ENCODE measurements around the gene RBM3.

The RBM3 gene

DNA sequence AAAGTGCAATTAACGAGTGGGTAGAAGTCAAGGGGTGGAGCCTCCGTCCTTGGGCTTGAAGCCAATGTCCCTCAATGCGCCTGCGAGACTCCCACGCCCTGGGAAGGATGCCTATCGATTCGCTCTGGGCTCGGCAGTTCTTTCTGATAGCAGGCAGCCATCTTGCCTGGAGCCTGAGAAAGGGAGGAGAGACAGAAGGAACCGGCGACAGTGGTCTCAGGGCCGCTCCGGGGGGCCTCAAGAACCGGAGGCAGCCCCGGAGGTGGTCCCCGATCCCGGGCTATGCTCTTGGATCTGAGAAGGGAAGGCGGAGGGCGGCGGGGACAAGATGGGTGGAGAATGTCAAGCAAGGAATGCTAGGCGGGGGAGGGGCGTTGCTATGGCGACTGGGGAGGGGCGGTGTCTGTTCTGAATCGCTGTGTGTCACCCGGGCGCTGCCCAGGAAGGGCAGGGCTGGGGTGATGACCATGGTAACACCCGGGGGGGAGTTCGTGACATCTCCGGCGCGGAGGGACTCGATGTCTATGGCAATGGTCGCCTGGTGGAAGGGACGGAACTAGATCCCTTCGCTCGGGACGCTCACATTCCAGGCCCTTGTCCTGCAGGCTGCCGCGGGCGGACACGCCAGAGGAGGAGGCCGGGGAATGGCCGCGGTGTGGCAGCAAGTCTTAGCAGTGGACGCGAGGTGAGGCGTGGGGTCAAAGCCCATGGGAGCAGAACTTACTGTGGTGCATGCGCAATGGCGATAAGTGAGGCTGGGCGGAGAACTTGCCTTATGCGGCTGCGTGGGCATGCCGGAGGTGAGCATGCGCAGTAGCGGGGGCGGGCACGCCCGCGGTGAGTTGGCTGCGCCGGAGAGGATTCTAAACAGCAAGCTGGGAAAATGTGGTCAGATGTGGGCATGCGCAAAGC, 23.3 kb downstream of the RBM3 start, which contains the start of gene WDR13 (continued):
- TF ChIP-seq, protein P1, sequence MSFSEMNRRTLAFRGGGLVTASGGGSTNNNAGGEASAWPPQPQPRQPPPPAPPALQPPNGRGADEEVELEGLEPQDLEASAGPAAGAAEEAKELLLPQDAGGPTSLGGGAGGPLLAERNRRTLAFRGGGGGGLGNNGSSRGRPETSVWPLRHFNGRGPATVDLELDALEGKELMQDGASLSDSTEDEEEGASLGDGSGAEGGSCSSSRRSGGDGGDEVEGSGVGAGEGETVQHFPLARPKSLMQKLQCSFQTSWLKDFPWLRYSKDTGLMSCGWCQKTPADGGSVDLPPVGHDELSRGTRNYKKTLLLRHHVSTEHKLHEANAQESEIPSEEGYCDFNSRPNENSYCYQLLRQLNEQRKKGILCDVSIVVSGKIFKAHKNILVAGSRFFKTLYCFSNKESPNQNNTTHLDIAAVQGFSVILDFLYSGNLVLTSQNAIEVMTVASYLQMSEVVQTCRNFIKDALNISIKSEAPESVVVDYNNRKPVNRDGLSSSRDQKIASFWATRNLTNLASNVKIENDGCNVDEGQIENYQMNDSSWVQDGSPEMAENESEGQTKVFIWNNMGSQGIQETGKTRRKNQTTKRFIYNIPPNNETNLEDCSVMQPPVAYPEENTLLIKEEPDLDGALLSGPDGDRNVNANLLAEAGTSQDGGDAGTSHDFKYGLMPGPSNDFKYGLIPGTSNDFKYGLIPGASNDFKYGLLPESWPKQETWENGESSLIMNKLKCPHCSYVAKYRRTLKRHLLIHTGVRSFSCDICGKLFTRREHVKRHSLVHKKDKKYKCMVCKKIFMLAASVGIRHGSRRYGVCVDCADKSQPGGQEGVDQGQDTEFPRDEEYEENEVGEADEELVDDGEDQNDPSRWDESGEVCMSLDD (tag by site-specific recombination; IDR thresholded peaks at IDR 0.05) = no peak
- TF ChIP-seq SETDB1 (IDR thresholded peaks at IDR 0.05; ENCODE audit: insufficient read length, low read length) = no peak
- TF ChIP-seq ZNF10 (tag by site-specific recombination; IDR thresholded peaks at IDR 0.05) = peak; percentile 87
- no peak for TF ChIP-seq ZNF571 (tag by site-specific recombination; IDR thresholded peaks at IDR 0.05)
- TF ChIP-seq ZNF621 (tag by site-specific recombination; IDR thresholded peaks at IDR 0.05) = no peak
- TF ChIP-seq WT1 (tag by site-specific recombination; IDR thresholded peaks at IDR 0.05) = peak; percentile 63
- TF ChIP-seq ZIC2 (tag by site-specific recombination; IDR thresholded peaks at IDR 0.05) = peak; percentile 39; the same call in 1 of the 2 replicates
- TF ChIP-seq KLF16 (tag by site-specific recombination; IDR thresholded peaks at IDR 0.05) = peak; percentile 64
- no peak for TF ChIP-seq ZNF184 (tag by site-specific recombination; IDR thresholded peaks at IDR 0.05)
- TF ChIP-seq, protein P2, sequence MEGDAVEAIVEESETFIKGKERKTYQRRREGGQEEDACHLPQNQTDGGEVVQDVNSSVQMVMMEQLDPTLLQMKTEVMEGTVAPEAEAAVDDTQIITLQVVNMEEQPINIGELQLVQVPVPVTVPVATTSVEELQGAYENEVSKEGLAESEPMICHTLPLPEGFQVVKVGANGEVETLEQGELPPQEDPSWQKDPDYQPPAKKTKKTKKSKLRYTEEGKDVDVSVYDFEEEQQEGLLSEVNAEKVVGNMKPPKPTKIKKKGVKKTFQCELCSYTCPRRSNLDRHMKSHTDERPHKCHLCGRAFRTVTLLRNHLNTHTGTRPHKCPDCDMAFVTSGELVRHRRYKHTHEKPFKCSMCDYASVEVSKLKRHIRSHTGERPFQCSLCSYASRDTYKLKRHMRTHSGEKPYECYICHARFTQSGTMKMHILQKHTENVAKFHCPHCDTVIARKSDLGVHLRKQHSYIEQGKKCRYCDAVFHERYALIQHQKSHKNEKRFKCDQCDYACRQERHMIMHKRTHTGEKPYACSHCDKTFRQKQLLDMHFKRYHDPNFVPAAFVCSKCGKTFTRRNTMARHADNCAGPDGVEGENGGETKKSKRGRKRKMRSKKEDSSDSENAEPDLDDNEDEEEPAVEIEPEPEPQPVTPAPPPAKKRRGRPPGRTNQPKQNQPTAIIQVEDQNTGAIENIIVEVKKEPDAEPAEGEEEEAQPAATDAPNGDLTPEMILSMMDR (tag by site-specific recombination; IDR thresholded peaks at IDR 0.05) = no peak
- no peak for TF ChIP-seq ZNF510 (tag by site-specific recombination; IDR thresholded peaks at IDR 0.05; ENCODE audit: insufficient replicate concordance)
- TF ChIP-seq, protein P3, sequence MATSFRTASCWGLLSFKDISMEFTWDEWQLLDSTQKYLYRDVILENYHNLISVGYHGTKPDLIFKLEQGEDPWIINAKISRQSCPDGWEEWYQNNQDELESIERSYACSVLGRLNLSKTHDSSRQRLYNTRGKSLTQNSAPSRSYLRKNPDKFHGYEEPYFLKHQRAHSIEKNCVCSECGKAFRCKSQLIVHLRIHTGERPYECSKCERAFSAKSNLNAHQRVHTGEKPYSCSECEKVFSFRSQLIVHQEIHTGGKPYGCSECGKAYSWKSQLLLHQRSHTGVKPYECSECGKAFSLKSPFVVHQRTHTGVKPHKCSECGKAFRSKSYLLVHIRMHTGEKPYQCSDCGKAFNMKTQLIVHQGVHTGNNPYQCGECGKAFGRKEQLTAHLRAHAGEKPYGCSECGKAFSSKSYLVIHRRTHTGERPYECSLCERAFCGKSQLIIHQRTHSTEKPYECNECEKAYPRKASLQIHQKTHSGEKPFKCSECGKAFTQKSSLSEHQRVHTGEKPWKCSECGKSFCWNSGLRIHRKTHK (tag by site-specific recombination; IDR thresholded peaks at IDR 0.05) = no peak
- peak; percentile 87 for TF ChIP-seq IKZF3 (tag by site-specific recombination; IDR thresholded peaks at IDR 0.05)
- TF ChIP-seq ZNF777 (tag by site-specific recombination; IDR thresholded peaks at IDR 0.05; ENCODE audit: borderline replicate concordance) = no peak
- peak; percentile 58; the same call in 1 of the 2 replicates for TF ChIP-seq BCL6B (tag by site-specific recombination; IDR thresholded peaks at IDR 0.05)
- TF ChIP-seq ZBTB8A (tag by site-specific recombination; IDR thresholded peaks at IDR 0.05) = peak; percentile 59
- TF ChIP-seq GLIS2 (tag by site-specific recombination; IDR thresholded peaks at IDR 0.05) = peak; percentile 61
- peak; percentile 67; the same call in 1 of the 2 replicates for TF ChIP-seq ZFP37 (tag by site-specific recombination; IDR thresholded peaks at IDR 0.05)
- TF ChIP-seq ZNF280D (tag by site-specific recombination; IDR thresholded peaks at IDR 0.05) = no peak
- no peak for TF ChIP-seq ZNF843 (tag by site-specific recombination; IDR thresholded peaks at IDR 0.05)
- TF ChIP-seq ZNF776 (tag by site-specific recombination; IDR thresholded peaks at IDR 0.05; ENCODE audit: borderline replicate concordance) = no peak
- TF ChIP-seq, protein P4, sequence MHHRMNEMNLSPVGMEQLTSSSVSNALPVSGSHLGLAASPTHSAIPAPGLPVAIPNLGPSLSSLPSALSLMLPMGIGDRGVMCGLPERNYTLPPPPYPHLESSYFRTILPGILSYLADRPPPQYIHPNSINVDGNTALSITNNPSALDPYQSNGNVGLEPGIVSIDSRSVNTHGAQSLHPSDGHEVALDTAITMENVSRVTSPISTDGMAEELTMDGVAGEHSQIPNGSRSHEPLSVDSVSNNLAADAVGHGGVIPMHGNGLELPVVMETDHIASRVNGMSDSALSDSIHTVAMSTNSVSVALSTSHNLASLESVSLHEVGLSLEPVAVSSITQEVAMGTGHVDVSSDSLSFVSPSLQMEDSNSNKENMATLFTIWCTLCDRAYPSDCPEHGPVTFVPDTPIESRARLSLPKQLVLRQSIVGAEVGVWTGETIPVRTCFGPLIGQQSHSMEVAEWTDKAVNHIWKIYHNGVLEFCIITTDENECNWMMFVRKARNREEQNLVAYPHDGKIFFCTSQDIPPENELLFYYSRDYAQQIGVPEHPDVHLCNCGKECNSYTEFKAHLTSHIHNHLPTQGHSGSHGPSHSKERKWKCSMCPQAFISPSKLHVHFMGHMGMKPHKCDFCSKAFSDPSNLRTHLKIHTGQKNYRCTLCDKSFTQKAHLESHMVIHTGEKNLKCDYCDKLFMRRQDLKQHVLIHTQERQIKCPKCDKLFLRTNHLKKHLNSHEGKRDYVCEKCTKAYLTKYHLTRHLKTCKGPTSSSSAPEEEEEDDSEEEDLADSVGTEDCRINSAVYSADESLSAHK (tag by site-specific recombination; IDR thresholded peaks at IDR 0.05) = 0 out of 2 replicates have a peak, but pooled peaks have one; percentile 9
- no peak for TF ChIP-seq ZNF792 (tag by site-specific recombination; IDR thresholded peaks at IDR 0.05)
- TF ChIP-seq ZNF558 (tag by site-specific recombination; IDR thresholded peaks at IDR 0.05) = peak; percentile 30; the same call in 1 of the 2 replicates
- TF ChIP-seq ZNF354C (tag by site-specific recombination; IDR thresholded peaks at IDR 0.05; ENCODE audit: borderline replicate concordance, low read depth) = no peak
- no peak for TF ChIP-seq FEZF1 (tag by site-specific recombination; IDR thresholded peaks at IDR 0.05)
